GM23338 (cell line): Measurements from ENCODE around the gene B3GALNT2. TPM values are rescaled to one million over a fixed set of nuclear protein-coding genes. Genes with fewer than 3 reads are reported as not detected.
A peak's percentile ranks its signal among the peaks of the same experiment; 100 is the strongest.

Source experiments
- ATAC-seq: fragments of 200-7000 bp; cut with Tn5 transposase; 3 replicates; pipeline ENCODE4 v1.9.1; 2020
- DNase-seq: peaks from one replicate; pipeline ENCODE4 v3.0.0-alpha.2; 2015; ENCODE audit warnings: low spot score
- H2AFZ ChIP-seq: fragments of 200-600 bp; sonication (generic); 2 replicates; pipeline ENCODE4 v1.8.0; 2016; ENCODE audit warnings: antibody characterized with exemption, mild to moderate bottlenecking, moderate library complexity
- H3F3A ChIP-seq: fragments of 200-600 bp; sonication (generic); replicated peaks from 2 replicates; pipeline ENCODE4 v1.8.0; 2017; ENCODE audit warnings: antibody characterized with exemption, mixed run types, low read depth
- H3K27ac ChIP-seq: fragments of 200-600 bp; sonication (generic); 2 replicates; pipeline ENCODE4 v1.6.1; 2016; ENCODE audit warnings: low read depth
- H3K27me3 ChIP-seq: fragments of 200-600 bp; sonication (generic); 2 replicates; pipeline ENCODE4 v1.8.0; 2016; ENCODE audit warnings: mild to moderate bottlenecking, mixed run types, moderate library complexity; ENCODE audit not compliant: insufficient read depth
- H3K36me3 ChIP-seq: fragments of 200-600 bp; sonication (generic); 2 replicates; pipeline ENCODE4 v1.8.0; 2016; ENCODE audit warnings: mild to moderate bottlenecking; ENCODE audit not compliant: insufficient read depth
- H3K4me1 ChIP-seq: fragments of 200-600 bp; sonication (generic); 2 replicates; pipeline ENCODE4 v1.8.0; 2016; ENCODE audit warnings: mild to moderate bottlenecking, moderate library complexity; ENCODE audit not compliant: insufficient read depth
- H3K4me2 ChIP-seq: fragments of 200-600 bp; sonication (generic); 2 replicates; pipeline ENCODE4 v1.7.1; 2017; ENCODE audit warnings: mixed run types
- H3K4me3 ChIP-seq: fragments of 200-600 bp; sonication (generic); 2 replicates; pipeline ENCODE4 v1.6.1; 2016; ENCODE audit warnings: mixed run types
- H3K79me2 ChIP-seq: fragments of 200-600 bp; sonication (generic); replicated peaks from 2 replicates; pipeline ENCODE4 v1.8.0; 2017; ENCODE audit warnings: mild to moderate bottlenecking; ENCODE audit not compliant: insufficient read depth
- H3K9me2 ChIP-seq: fragments of 200-600 bp; sonication (generic); 2 replicates; pipeline ENCODE4 v1.8.0; 2017; ENCODE audit not compliant: insufficient read depth
- H4K20me1 ChIP-seq: fragments of 200-600 bp; sonication (generic); replicated peaks from 2 replicates; pipeline ENCODE4 v1.8.0; 2017; ENCODE audit warnings: mild to moderate bottlenecking; ENCODE audit not compliant: insufficient read depth
- H3K27ac Mint-ChIP-seq: 2 replicates; pipeline ENCODE4 v1.8.0; 2020; ENCODE audit warnings: inconsistent platforms, mild to moderate bottlenecking, moderate library complexity, mixed read lengths
- H3K27me3 Mint-ChIP-seq: 3 replicates; pipeline ENCODE4 v1.8.0; 2022; ENCODE audit warnings: low read depth, mild to moderate bottlenecking, moderate library complexity, mixed read lengths, inconsistent platforms; ENCODE audit not compliant: insufficient read depth, poor library complexity
- H3K36me3 Mint-ChIP-seq: 3 replicates; pipeline ENCODE4 v1.8.0; 2021; ENCODE audit warnings: low read depth, mild to moderate bottlenecking, inconsistent platforms, moderate library complexity, mixed read lengths
- H3K4me1 Mint-ChIP-seq: 3 replicates; pipeline ENCODE4 v1.8.0; 2020; ENCODE audit warnings: mild to moderate bottlenecking, inconsistent platforms, mixed read lengths
- H3K4me3 Mint-ChIP-seq: 3 replicates; pipeline ENCODE4 v1.8.0; 2021; ENCODE audit warnings: moderate library complexity, mild to moderate bottlenecking, inconsistent platforms, mixed read lengths
- H3K9me3 Mint-ChIP-seq: 3 replicates; pipeline ENCODE4 v1.8.0; 2020; ENCODE audit warnings: moderate library complexity, mild to moderate bottlenecking, inconsistent platforms, mixed read lengths
- CREB1 ChIP-seq: fragments of 250-450 bp; sonication (Bioruptor Pico); IDR thresholded peaks from 2 replicates; pipeline ENCODE4 v1.5.0; 2020; ENCODE audit warnings: low read depth, mild to moderate bottlenecking, moderate library complexity
- CTCF ChIP-seq, 2 experiments: fragments of 200-600 bp in 1 of 2; sonication (generic) in 1 of 2; conservative IDR thresholded peaks; 2 replicates each; pipeline versions ENCODE4 v1.5.1 to v1.6.1; 2016 to 2017; ENCODE audit warnings: antibody characterized with exemption in 2 of 2, low read depth in 2 of 2, mild to moderate bottlenecking in 2 of 2, moderate library complexity in 1 of 2
- ETS1 ChIP-seq: IDR thresholded peaks from 2 replicates; pipeline ENCODE4 v1.6.1; 2016; ENCODE audit warnings: antibody characterized with exemption
- EZH2 ChIP-seq: fragments of 200-600 bp; sonication (generic); IDR thresholded peaks from one replicate; pipeline ENCODE4 v1.8.0; 2017; ENCODE audit warnings: antibody characterized with exemption, mild to moderate bottlenecking, low read depth; ENCODE audit not compliant: unreplicated experiment
- EZH2phosphoT487 ChIP-seq: fragments of 200-600 bp; sonication (generic); IDR thresholded peaks from one replicate; pipeline ENCODE4 v1.8.1; 2018; ENCODE audit warnings: antibody characterized with exemption; ENCODE audit not compliant: unreplicated experiment
- JUNB ChIP-seq: IDR thresholded peaks from one replicate; pipeline ENCODE4 v1.6.1; 2016; ENCODE audit warnings: antibody characterized with exemption; ENCODE audit not compliant: unreplicated experiment
- NANOG ChIP-seq: IDR thresholded peaks from 2 replicates; pipeline ENCODE4 v1.6.1; 2016; ENCODE audit warnings: antibody characterized with exemption, borderline replicate concordance
- POLR2AphosphoS5 ChIP-seq: IDR thresholded peaks from 2 replicates; pipeline ENCODE4 v1.6.1; 2016; ENCODE audit warnings: antibody characterized with exemption, low read depth
- REST ChIP-seq: IDR thresholded peaks from one replicate; pipeline ENCODE4 v1.6.1; 2018; ENCODE audit warnings: antibody characterized with exemption; ENCODE audit not compliant: unreplicated experiment
- STAT1 ChIP-seq: IDR thresholded peaks from one replicate; pipeline ENCODE4 v1.6.1; 2016; ENCODE audit warnings: antibody characterized with exemption; ENCODE audit not compliant: unreplicated experiment
- ZNF114 ChIP-seq: fragments of 250-450 bp; sonication (Bioruptor Pico); IDR thresholded peaks from 2 replicates; pipeline ENCODE4 v1.5.0; 2020; ENCODE audit warnings: mild to moderate bottlenecking, moderate library complexity
- ZNF331 ChIP-seq: fragments of 250-450 bp; sonication (Bioruptor Pico); IDR thresholded peaks from 2 replicates; pipeline ENCODE4 v1.5.0; 2020; ENCODE audit warnings: low read depth, mild to moderate bottlenecking, moderate library complexity
- ZNF462 ChIP-seq: fragments of 250-450 bp; sonication (Bioruptor Pico); IDR thresholded peaks from 2 replicates; pipeline ENCODE4 v1.5.0; 2020; ENCODE audit warnings: mild to moderate bottlenecking, moderate library complexity
- polyA plus RNA-seq: library from polyadenylated mRNA; unstranded; fragments of >200 nt; fragmentation: Nextera tagmentation; extraction: Ambion mirVana; gene quantifications from 2 replicates; pipeline ENCODE4 v1.2.1, GENCODE V29; 2016
- total RNA-seq: library from RNA; depleted of rRNA; stranded (reverse); fragments of >200 nt; shearing (Covaris generic); gene quantifications from 2 replicates; pipeline ENCODE4 v1.2.3, GENCODE V29; 2014

B3GALNT2 gene
- total and polyA plus RNA-seq, 2 experiments from 2014 or later: 14.4 to 48.8 TPM

GRCh38 chr1:235404190-235404589 is 100.1 kb downstream of the B3GALNT2 start:
- Histone ChIP-seq H2AFZ (no peak overlapping the region), H3K4me1 (peaks cover 3% of the 10 kb centered on the region), H3K27me3 (no peaks in the 10 kb centered on the region), H3K4me2 (no peak overlapping the region), H3K27ac (peak overlapping the region; percentile 66; the same call in 1 of the 2 replicates), H3K9me2 (no peaks in the 10 kb centered on the region), H4K20me1 (peaks cover 5% of the 10 kb centered on the region; the same call in 1 of the 2 replicates), H3K4me3 (no peak overlapping the region), H3F3A (no peaks in the 10 kb centered on the region), H3K79me2 (peaks cover 15% of the 10 kb centered on the region), H3K36me3 (no peaks in the 10 kb centered on the region)
- ATAC-seq (no peak), DNase-seq (no peak)
- peak overlapping the region; percentile 19; the same call in 1 of the 2 replicates for H3K27ac Mint-ChIP-seq
- peaks cover 5% of the 10 kb centered on the region for H3K27me3 Mint-ChIP-seq
- peaks cover 2% of the 10 kb centered on the region; the same call in 1 of the 3 replicates for H3K4me1 Mint-ChIP-seq
- H3K36me3 Mint-ChIP-seq: peaks cover 10% of the 10 kb centered on the region; the same call in 2 of the 3 replicates
- H3K9me3 Mint-ChIP-seq: no peaks in the 10 kb centered on the region
- TF ChIP-seq EZH2: no peak
- TF ChIP-seq POLR2AphosphoS5: no peak
- TF ChIP-seq JUNB: no peak
- TF ChIP-seq ZNF114 (CRISPR knock-in tag): no peak
- no peak for TF ChIP-seq REST
- no peak for TF ChIP-seq EZH2phosphoT487
- no peak for TF ChIP-seq CTCF (conservative IDR thresholded peaks at IDR 0.05; ENCODE audit: low read depth in 2 of 2)
- no peak for TF ChIP-seq ZNF462 (CRISPR knock-in tag)
- no peak for TF ChIP-seq STAT1
- TF ChIP-seq CREB1 (CRISPR knock-in tag): no peak
- TF ChIP-seq ETS1: no peak
- no peak for TF ChIP-seq ZNF331 (CRISPR knock-in tag)
- no peak for TF ChIP-seq NANOG
- H3K4me3 Mint-ChIP-seq: no peak overlapping the region
